Aorta (tissue), 5 donors: ENCODE measurements around the gene TRIM14. TPM values are rescaled to one million over a fixed set of nuclear protein-coding genes. Genes with fewer than 3 reads are reported as not detected.
A peak's percentile ranks its signal among the peaks of the same experiment; 100 is the strongest.
"Not testable (repeated sequence)": the region's sequence is repeated elsewhere in the genome, so short reads cannot be mapped to it uniquely, and the experiment has no call there.

Experiments
- ATAC-seq: fragments of 200-7000 bp; cut with Tn5 transposase; one replicate; pipeline ENCODE4 v1.9.1; 2022; ENCODE audit warnings: moderate library complexity; ENCODE audit not compliant: low FRiP score
- DNase-seq, 2 donors: peaks; one replicate each; pipeline ENCODE4 v3.0.0-alpha.2; 2020
- H3K27ac ChIP-seq, 2 donors: one replicate each; pipeline ENCODE4 v1.5.1; 2013; ENCODE audit warnings: low read length in 2 of 2, mild to moderate bottlenecking in 2 of 2, moderate library complexity in 2 of 2, control low read depth in 1 of 2, inconsistent platforms in 1 of 2, low read depth in 1 of 2
- H3K27me3 ChIP-seq, 2 donors: one replicate each; pipeline ENCODE4 v1.6.1; 2013; ENCODE audit warnings: control low read depth in 1 of 2, low read length in 1 of 2, mild to moderate bottlenecking in 1 of 2, moderate library complexity in 1 of 2; ENCODE audit not compliant: insufficient read depth in 2 of 2, control insufficient read depth in 1 of 2
- H3K36me3 ChIP-seq, 2 donors: one replicate each; pipeline ENCODE4 v1.6.1; 2013; ENCODE audit warnings: control low read depth in 1 of 2, low read length in 1 of 2, mild to moderate bottlenecking in 1 of 2; ENCODE audit not compliant: insufficient read depth in 2 of 2, control insufficient read depth in 1 of 2
- H3K4me1 ChIP-seq, 2 donors: one replicate each; pipeline ENCODE4 v1.6.1; 2013; ENCODE audit warnings: low read length in 2 of 2, control low read depth in 1 of 2, mild to moderate bottlenecking in 1 of 2, moderate library complexity in 1 of 2; ENCODE audit not compliant: insufficient read depth in 2 of 2, control insufficient read depth in 1 of 2
- H3K4me3 ChIP-seq, 2 donors: one replicate each; pipeline ENCODE4 v1.5.1; 2013; ENCODE audit warnings: low read length in 2 of 2, control low read depth in 1 of 2, mild to moderate bottlenecking in 1 of 2
- H3K9me3 ChIP-seq: one replicate; pipeline ENCODE4 v1.6.1; 2013; ENCODE audit warnings: mild to moderate bottlenecking, low read length; ENCODE audit not compliant: control insufficient read depth
- WGBS, 2 donors: extraction: QIAGEN DNeasy Blood & Tissue Kit; methylation state at CpG; one replicate each; pipeline ENCODE4 v1.1.7; 2013; 5-methylcytosine and 5-hydroxymethylcytosine counted together
- intact Hi-C, 2 donors: fragments of 100-400 bp; cut with DNase I; formaldehyde crosslinking; loops; one replicate each; pipeline versions ENCODE4 v1.14.2 to v1.15.0; 2022
- polyA plus RNA-seq, 2 donors: library from polyadenylated mRNA; stranded (reverse); fragments of 200-250 nt; gene quantifications; one replicate each; pipeline ENCODE4 v1.2.3, GENCODE V29; 2013
- total RNA-seq, 2 donors: library from RNA; stranded (reverse); fragmentation: NEBNext Ultra II Directional; extraction: Animal tissue kit (Norgen Biotek cat#: 25700); gene quantifications; one replicate each; pipeline ENCODE4 v1.2.1, GENCODE V29; 2021
- donor health status: healthy with polysubstance abuse.
- donor health status: Bipolar disorder and iron deficiency.
- donor health status: DM: no; HTN: no; CAD: no.
- donor health status: DM: no; HTN: no; CAD: no.
- donor health status: DM: yes; HTN: yes; CAD: no.

The TRIM14 gene
- total and polyA plus RNA-seq, 4 donors = 1.5 to 17.6 (median 7.1) TPM

DNA sequence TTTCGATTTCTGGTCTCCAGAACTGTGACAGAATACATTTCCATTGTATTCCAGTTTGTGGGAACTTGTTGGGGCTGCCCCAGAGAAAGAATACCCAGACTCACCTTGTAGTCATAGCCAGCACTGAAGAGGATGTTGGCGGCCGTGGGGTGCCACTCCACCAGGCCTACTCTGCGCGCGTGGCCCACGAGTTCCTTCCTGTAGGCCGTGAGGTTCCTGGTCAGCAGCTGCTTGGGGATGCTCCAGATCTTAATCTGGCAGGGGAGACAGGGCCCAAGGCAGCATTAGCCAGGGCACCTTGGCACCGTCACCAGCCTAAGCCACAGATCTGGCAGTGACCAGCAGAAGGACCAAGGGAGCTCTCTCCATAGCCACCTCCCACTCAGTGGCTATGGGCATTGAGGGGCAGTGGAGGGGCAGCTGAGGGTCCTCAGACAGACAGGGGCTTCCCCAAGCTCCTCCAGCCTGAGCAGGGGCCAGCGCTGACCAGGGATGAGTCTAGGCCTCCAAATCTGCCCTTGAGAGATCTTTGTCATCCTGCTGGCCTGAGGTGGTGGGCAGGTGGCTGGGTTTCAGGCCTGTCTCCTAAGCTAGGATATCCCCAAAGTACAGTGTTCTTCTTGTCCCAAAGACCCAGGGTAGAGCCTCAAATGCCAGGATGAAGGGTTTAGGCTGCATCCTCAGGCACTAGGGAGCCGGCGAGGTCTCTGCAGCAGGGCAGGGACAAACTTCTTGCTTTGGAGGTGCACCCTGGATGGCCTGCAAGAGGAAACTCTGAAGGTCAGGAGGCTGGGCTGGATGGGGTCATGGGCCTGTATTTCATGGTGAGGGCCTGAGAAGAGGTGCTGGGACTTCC lies 15.9 kb upstream of the TRIM14 start:
- H3K4me1 ChIP-seq = no peaks in the 10 kb centered on the region
- ATAC-seq (peak; percentile 15), DNase-seq (no peak)
- no peaks in the 10 kb centered on the region for H3K36me3 ChIP-seq
- no peak overlapping the region for H3K4me3 ChIP-seq
- no peaks in the 10 kb centered on the region for H3K9me3 ChIP-seq
- H3K27ac ChIP-seq = no peak overlapping the region
- intact Hi-C loops = no loop called here
- 91 to 93% methylated on average over 12 of the region's 12 CpGs for WGBS, 2 donors
- H3K27me3 ChIP-seq = no peaks in the 10 kb centered on the region

DNA sequence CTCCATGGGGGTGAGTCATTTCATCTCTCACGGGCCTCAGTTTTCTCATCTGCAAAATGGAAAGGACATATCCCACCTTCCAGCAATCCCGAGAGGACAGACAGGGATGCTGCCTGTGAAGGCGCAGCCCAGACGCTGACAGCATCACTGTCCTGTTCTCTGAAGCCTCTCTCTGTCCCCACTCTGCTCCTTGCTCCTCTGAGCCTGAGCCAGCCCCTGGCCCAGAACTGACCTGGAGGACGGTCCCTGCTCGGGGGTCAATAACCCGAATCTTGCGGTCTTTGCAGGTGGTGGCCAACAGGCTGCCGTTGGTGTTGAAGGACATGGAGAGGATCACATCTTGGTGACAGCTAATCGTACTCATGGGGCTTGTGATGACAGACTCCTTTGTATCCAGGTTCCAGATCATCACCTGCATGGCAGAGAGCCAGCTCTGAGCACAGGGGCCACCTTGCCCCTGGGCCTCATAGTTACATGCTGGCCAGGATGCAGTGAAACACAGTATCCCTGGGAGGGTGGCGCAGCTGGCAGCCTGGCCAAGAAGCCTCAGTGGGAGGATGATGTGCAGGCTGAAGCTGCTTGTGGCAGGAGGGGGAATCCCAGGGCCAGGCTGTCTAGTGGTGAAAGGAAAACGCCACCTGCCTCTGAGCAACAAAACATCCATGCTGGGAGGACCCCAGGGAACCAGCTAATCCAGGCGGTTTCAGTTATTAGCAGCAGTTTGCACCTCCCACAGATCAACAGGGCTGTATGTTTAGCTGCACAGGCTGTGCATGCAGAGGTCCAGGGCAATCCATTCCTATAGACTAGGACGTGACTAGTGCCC lies 14.0 kb upstream of the TRIM14 start:
- 76 to 81% methylated on average over 14 of the region's 14 CpGs for WGBS, 2 donors
- Histone ChIP-seq H3K4me3 (no peak overlapping the region), H3K9me3 (no peaks in the 10 kb centered on the region), H3K27ac (no peak overlapping the region), H3K4me1 (no peaks in the 10 kb centered on the region), H3K27me3 (no peaks in the 10 kb centered on the region), H3K36me3 (no peaks in the 10 kb centered on the region)
- intact Hi-C loops = no loop called here
- DNase-seq (no peak), ATAC-seq (no peak)

DNA sequence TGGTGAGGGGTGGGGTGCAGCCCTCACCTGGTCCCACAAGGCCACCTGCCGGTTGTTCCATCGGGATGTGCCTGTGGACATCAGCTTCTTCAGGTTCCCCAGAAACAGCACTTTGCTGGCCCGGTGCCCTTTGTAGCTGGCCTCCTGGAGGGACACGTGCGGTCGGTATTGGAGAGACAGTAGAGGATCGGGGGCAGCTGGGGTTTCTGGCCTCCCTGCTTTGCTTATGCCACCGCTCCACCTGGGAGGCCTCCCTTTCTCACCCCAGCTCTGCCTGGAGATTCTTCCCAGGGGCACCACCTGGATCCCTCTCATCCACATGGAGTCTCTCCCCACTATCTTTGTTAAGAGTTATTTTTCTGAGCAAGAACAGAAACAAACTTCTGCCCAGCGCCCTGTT lies 13.1 kb upstream of the TRIM14 start:
- no peaks in the 10 kb centered on the region for H3K4me1 ChIP-seq
- no peak overlapping the region for H3K27ac ChIP-seq
- DNase-seq (no peak), ATAC-seq (no peak)
- 80 to 81% methylated on average over 9 of the region's 9 CpGs for WGBS, 2 donors
- no peaks in the 10 kb centered on the region for H3K36me3 ChIP-seq
- no peak overlapping the region for H3K4me3 ChIP-seq
- intact Hi-C loops = no loop called here
- no peaks in the 10 kb centered on the region for H3K27me3 ChIP-seq
- no peaks in the 10 kb centered on the region for H3K9me3 ChIP-seq

GRCh38 chr9:98130576-98131228 lies 11.7 kb upstream of the TRIM14 start:
- DNase-seq = no peak
- 86 to 89% methylated on average over 13 of the region's 13 CpGs for WGBS, 2 donors
- H3K4me3 ChIP-seq = no peak overlapping the region
- no peaks in the 10 kb centered on the region for H3K4me1 ChIP-seq
- H3K27ac ChIP-seq = no peak overlapping the region
- intact Hi-C loops = no loop called here
- no peaks in the 10 kb centered on the region for H3K9me3 ChIP-seq
- no peaks in the 10 kb centered on the region for H3K36me3 ChIP-seq
- ATAC-seq = no peak
- no peaks in the 10 kb centered on the region for H3K27me3 ChIP-seq

DNA sequence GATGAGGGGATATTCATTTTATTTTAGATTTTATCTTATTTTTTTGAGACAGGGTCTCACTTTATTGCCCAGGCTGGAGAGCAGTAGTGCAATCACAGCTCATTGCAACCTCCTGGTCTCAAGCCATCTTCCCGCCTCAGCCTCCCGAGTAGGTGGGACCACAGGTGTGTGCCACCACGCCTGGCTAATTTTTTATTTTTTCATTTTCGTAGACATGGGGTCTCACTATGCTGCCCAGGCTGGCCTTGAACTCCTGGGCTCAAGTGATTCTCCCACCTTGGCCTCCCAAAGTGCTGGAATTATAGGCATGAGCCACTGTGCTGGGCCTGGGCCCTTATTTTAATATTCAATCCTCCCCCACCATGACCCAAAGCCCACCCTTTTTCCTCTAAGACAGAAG lies 11.0 kb upstream of the TRIM14 start:
- H3K27ac ChIP-seq, H3K4me1 ChIP-seq, H3K27me3 ChIP-seq, intact Hi-C loops, ATAC-seq, DNase-seq, H3K4me3 ChIP-seq, H3K9me3 ChIP-seq, H3K36me3 ChIP-seq: not testable (repeated sequence)
- WGBS, 2 donors = 94 to 96% methylated on average over 4 of the region's 4 CpGs

DNA sequence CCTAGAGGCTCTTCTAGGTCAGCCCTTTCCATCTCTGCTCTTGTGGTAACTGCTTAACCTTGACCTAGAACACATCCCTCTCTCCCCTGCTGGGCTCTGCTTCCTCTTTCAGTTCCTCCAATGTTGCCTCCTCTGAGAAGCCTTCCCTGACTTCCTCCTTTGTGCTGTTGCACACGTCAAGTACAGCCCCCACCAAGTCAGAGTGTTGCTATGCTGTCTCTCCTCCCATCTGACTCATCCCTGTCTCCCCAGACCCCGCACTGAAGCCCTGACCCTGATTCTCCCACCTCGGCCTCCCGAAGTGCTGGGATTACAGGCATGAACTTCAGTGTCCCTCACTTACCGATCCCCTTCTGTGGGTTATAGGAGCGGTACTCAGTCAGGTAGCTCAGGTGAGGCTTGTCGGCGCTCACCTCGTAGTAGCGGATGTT lies 10.4 kb upstream of the TRIM14 start:
- H3K36me3 ChIP-seq = no peaks in the 10 kb centered on the region
- ATAC-seq (peak; percentile 38), DNase-seq (no peak)
- H3K27ac ChIP-seq = no peak overlapping the region
- intact Hi-C loops = no loop called here
- WGBS, 2 donors = 90 to 93% methylated on average over 10 of the region's 10 CpGs
- H3K4me3 ChIP-seq = no peak overlapping the region
- H3K4me1 ChIP-seq = no peaks in the 10 kb centered on the region
- H3K9me3 ChIP-seq = no peaks in the 10 kb centered on the region
- H3K27me3 ChIP-seq = no peaks in the 10 kb centered on the region

GRCh38 chr9:98128316-98128715 lies 9.3 kb upstream of the TRIM14 start:
- H3K27ac ChIP-seq = no peak overlapping the region
- H3K9me3 ChIP-seq = no peaks in the 10 kb centered on the region
- H3K4me1 ChIP-seq = no peaks in the 10 kb centered on the region
- no peaks in the 10 kb centered on the region for H3K27me3 ChIP-seq
- 94 to 95% methylated on average over 16 of the region's 16 CpGs for WGBS, 2 donors
- no peak overlapping the region for H3K4me3 ChIP-seq
- intact Hi-C loops = no loop called here
- DNase-seq = peak in 1 of 2 donors; percentile 62
- no peak for ATAC-seq
- H3K36me3 ChIP-seq = no peaks in the 10 kb centered on the region

DNA sequence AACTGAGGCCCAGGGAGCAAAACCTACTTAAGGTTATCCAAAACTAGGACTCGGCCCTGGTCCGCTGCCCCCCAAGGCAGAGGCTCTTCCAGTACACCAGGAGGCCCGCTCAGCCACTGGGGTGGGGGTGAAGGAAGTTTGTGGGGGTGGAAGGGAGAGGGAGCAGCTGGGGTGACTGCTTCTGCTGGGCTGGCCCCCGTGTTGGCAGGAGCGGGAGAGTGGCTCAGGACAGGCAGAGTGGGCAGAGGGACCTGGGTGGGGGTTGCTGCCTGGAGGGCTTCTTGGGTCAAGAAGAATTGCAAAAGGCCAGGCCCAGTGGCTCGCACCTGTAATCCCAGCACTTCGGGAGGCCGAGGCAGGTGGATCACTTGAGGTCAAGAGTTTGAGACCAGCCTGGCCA lies 8.2 kb upstream of the TRIM14 start:
- 94% methylated on average over 8 of the region's 8 CpGs for WGBS, 2 donors
- ATAC-seq (no peak), DNase-seq (no peak)
- no peaks in the 10 kb centered on the region for H3K9me3 ChIP-seq
- H3K27me3 ChIP-seq = no peaks in the 10 kb centered on the region
- no peaks in the 10 kb centered on the region for H3K4me1 ChIP-seq
- H3K36me3 ChIP-seq = no peaks in the 10 kb centered on the region
- no peak overlapping the region for H3K4me3 ChIP-seq
- H3K27ac ChIP-seq = no peak overlapping the region
- intact Hi-C loops = no loop called here
